Breast epithelium (tissue), 4 donors: ENCODE measurements around the gene PARD3B. TPM values are rescaled to one million over a fixed set of nuclear protein-coding genes. Genes with fewer than 3 reads are reported as not detected.

Experiments used
- DNase-seq, 2 donors: peaks; one replicate each; pipeline ENCODE4 v3.0.0-alpha.2; 2019; ENCODE audit warnings: low spot score in 2 of 2
- H3K27ac ChIP-seq, 2 donors: fragments of 200-600 bp; sonication (generic) in 1 of 2; one replicate each; pipeline ENCODE4 v1.5.1; 2016 to 2019; ENCODE audit warnings: mild to moderate bottlenecking in 1 of 2
- H3K27me3 ChIP-seq, 2 donors: fragments of 200-600 bp; sonication (generic) in 1 of 2; one replicate each; pipeline versions ENCODE4 v1.5.1 to v1.6.0; 2017 to 2019; ENCODE audit warnings: control low read depth in 1 of 2, mild to moderate bottlenecking in 1 of 2
- H3K36me3 ChIP-seq: fragments of 200-600 bp; one replicate; pipeline ENCODE4 v1.5.1; 2019
- H3K4me1 ChIP-seq, 2 donors: fragments of 200-600 bp; sonication (generic); one replicate each; pipeline ENCODE4 v1.5.1; 2016 to 2019; ENCODE audit warnings: control low read depth in 1 of 2
- H3K4me3 ChIP-seq, 3 donors: fragments of 200-600 bp; sonication (generic); 1 replicate in 2 of 3; 2 replicates in 1 of 3; pipeline ENCODE4 v1.5.1; 2016 to 2019; ENCODE audit warnings: mild to moderate bottlenecking in 3 of 3, moderate library complexity in 2 of 3
- H3K9me3 ChIP-seq, 2 donors: fragments of 200-600 bp; sonication (generic) in 1 of 2; one replicate each; pipeline ENCODE4 v1.5.1; 2016 to 2019; ENCODE audit warnings: control low read depth in 1 of 2
- CTCF ChIP-seq, 3 donors: fragments of 450-650 bp; IDR thresholded peaks; one replicate each; pipeline ENCODE4 v1.5.1; 2016 to 2017; ENCODE audit warnings: antibody characterized with exemption in 3 of 3, mild to moderate bottlenecking in 3 of 3, moderate library complexity in 3 of 3
- POLR2A ChIP-seq: fragments of 450-650 bp; IDR thresholded peaks from one replicate; pipeline ENCODE4 v1.6.1; 2016; ENCODE audit warnings: antibody characterized with exemption, mild to moderate bottlenecking, moderate library complexity
- POLR2AphosphoS5 ChIP-seq, 3 donors: sonication (generic); formaldehyde crosslinking; IDR thresholded peaks; one replicate each; pipeline ENCODE4 v1.6.1; 2017; ENCODE audit warnings: antibody characterized with exemption in 3 of 3
- intact Hi-C: fragments of 100-400 bp; cut with DNase I; formaldehyde crosslinking; loops from one replicate; pipeline ENCODE4 v1.15.1; 2023; ENCODE audit warnings: low total_unique reads
- total RNA-seq, 3 donors: library from RNA; depleted of rRNA; stranded (reverse); fragments of >200 nt; gene quantifications; one replicate each; pipeline ENCODE4 v1.1.0, GENCODE V29; 2016

Gene PARD3B
- total RNA-seq, 3 donors from 2014 or later, result 24.6 to 66.2 (median 25.9) TPM

GRCh38 chr2:205024822-205025518 lies 479.7 kb downstream of the PARD3B start:
- no peaks in the 10 kb centered on the region for H3K36me3 ChIP-seq
- H3K27me3 ChIP-seq, result no peaks in the 10 kb centered on the region
- H3K27ac ChIP-seq, result no peak overlapping the region
- intact Hi-C loops, result no loop called here
- DNase-seq, result no peak
- H3K4me1 ChIP-seq, result no peaks in the 10 kb centered on the region
- peak overlapping the region in 1 of 3 donors; percentile 30 for H3K4me3 ChIP-seq
- H3K9me3 ChIP-seq, result no peaks in the 10 kb centered on the region
- TF ChIP-seq POLR2A (no peak), CTCF (IDR thresholded peaks at IDR 0.05) (no peak), POLR2AphosphoS5 (IDR thresholded peaks at IDR 0.05) (no peak)

GRCh38 chr2:205025580-205026240 lies 480.4 kb downstream of the PARD3B start:
- H3K9me3 ChIP-seq, result no peaks in the 10 kb centered on the region
- H3K27ac ChIP-seq, result no peak overlapping the region
- no peak overlapping the region for H3K4me3 ChIP-seq
- intact Hi-C loops, result no loop called here
- no peaks in the 10 kb centered on the region for H3K36me3 ChIP-seq
- no peak for TF ChIP-seq CTCF (IDR thresholded peaks at IDR 0.05)
- TF ChIP-seq POLR2AphosphoS5 (IDR thresholded peaks at IDR 0.05), result no peak
- TF ChIP-seq POLR2A, result no peak
- H3K4me1 ChIP-seq, result no peaks in the 10 kb centered on the region
- DNase-seq, result no peak
- no peaks in the 10 kb centered on the region for H3K27me3 ChIP-seq

GRCh38 chr2:205030695-205031094 lies 485.4 kb downstream of the PARD3B start:
- no peak overlapping the region for H3K4me3 ChIP-seq
- H3K36me3 ChIP-seq, result no peaks in the 10 kb centered on the region
- H3K27me3 ChIP-seq, result no peaks in the 10 kb centered on the region
- intact Hi-C loops, result no loop called here
- no peak overlapping the region for H3K27ac ChIP-seq
- H3K4me1 ChIP-seq, result no peaks in the 10 kb centered on the region
- DNase-seq, result no peak
- H3K9me3 ChIP-seq, result no peaks in the 10 kb centered on the region
- TF ChIP-seq POLR2AphosphoS5 (IDR thresholded peaks at IDR 0.05) (no peak), CTCF (IDR thresholded peaks at IDR 0.05) (no peak), POLR2A (no peak)

GRCh38 chr2:205032093-205032551 lies 486.8 kb downstream of the PARD3B start:
- no peak for TF ChIP-seq CTCF (IDR thresholded peaks at IDR 0.05)
- TF ChIP-seq POLR2AphosphoS5 (IDR thresholded peaks at IDR 0.05), result no peak
- no peak for TF ChIP-seq POLR2A
- no peaks in the 10 kb centered on the region for H3K9me3 ChIP-seq
- no peaks in the 10 kb centered on the region for H3K36me3 ChIP-seq
- no peaks in the 10 kb centered on the region for H3K4me1 ChIP-seq
- intact Hi-C loops, result no loop called here
- H3K4me3 ChIP-seq, result no peak overlapping the region
- no peak overlapping the region for H3K27ac ChIP-seq
- no peak for DNase-seq
- no peaks in the 10 kb centered on the region for H3K27me3 ChIP-seq

GRCh38 chr2:205033431-205033830 lies 488.2 kb downstream of the PARD3B start:
- H3K27ac ChIP-seq, result no peak overlapping the region
- no peaks in the 10 kb centered on the region for H3K4me1 ChIP-seq
- TF ChIP-seq POLR2AphosphoS5 (IDR thresholded peaks at IDR 0.05) (no peak), POLR2A (no peak)
- no peaks in the 10 kb centered on the region for H3K9me3 ChIP-seq
- no peaks in the 10 kb centered on the region for H3K27me3 ChIP-seq
- no peak overlapping the region for H3K4me3 ChIP-seq
- no peaks in the 10 kb centered on the region for H3K36me3 ChIP-seq
- no peak for DNase-seq
- intact Hi-C loops, result no loop called here
